Trophoblast cell (in vitro differentiated cells and primary cell): Measurements from ENCODE around the gene ICE2.

ENCODE experiments used
- DNase-seq, 2 donors: peaks; one replicate each; pipeline ENCODE4 v3.0.0-alpha.2; 2016
- H2AFZ ChIP-seq: 2 replicates; pipeline ENCODE4 v1.6.1; 2013; ENCODE audit warnings: low read length, moderate library complexity, mild to moderate bottlenecking; ENCODE audit not compliant: insufficient read depth, poor library complexity
- H2AK5ac ChIP-seq: 2 replicates; pipeline ENCODE4 v1.6.1; 2013; ENCODE audit warnings: mild to moderate bottlenecking, low read length
- H2BK120ac ChIP-seq: 2 replicates; pipeline ENCODE4 v1.6.1; 2013; ENCODE audit warnings: low read length, mild to moderate bottlenecking, moderate library complexity; ENCODE audit not compliant: insufficient read depth, poor library complexity
- H2BK12ac ChIP-seq: 2 replicates; pipeline ENCODE4 v1.6.1; 2013; ENCODE audit warnings: mild to moderate bottlenecking, low read length, moderate library complexity
- H2BK5ac ChIP-seq: 2 replicates; pipeline ENCODE4 v1.6.1; 2013; ENCODE audit warnings: low read length, low read depth, moderate library complexity, mild to moderate bottlenecking; ENCODE audit not compliant: poor library complexity
- H3K14ac ChIP-seq: 2 replicates; pipeline ENCODE4 v1.6.1; 2013; ENCODE audit warnings: mild to moderate bottlenecking, low read length
- H3K18ac ChIP-seq: 2 replicates; pipeline ENCODE4 v1.6.1; 2013; ENCODE audit warnings: mild to moderate bottlenecking, low read length
- H3K23ac ChIP-seq: 2 replicates; pipeline ENCODE4 v1.6.1; 2013; ENCODE audit warnings: low read length
- H3K27ac ChIP-seq: 2 replicates; pipeline ENCODE4 v1.5.1; 2013; ENCODE audit warnings: low read depth, mild to moderate bottlenecking, inconsistent platforms, low read length, moderate library complexity
- H3K27me3 ChIP-seq: 2 replicates; pipeline ENCODE4 v1.6.1; 2013; ENCODE audit warnings: inconsistent platforms, mild to moderate bottlenecking, low read length, moderate library complexity; ENCODE audit not compliant: insufficient read depth
- H3K36me3 ChIP-seq, 2 experiments: 1 replicate in 1 of 2; 2 replicates in 1 of 2; pipeline ENCODE4 v1.6.1; 2013; ENCODE audit warnings: low read length in 2 of 2, mild to moderate bottlenecking in 2 of 2, moderate library complexity in 1 of 2; ENCODE audit not compliant: insufficient read depth in 2 of 2, control insufficient read depth in 1 of 2
- H3K4ac ChIP-seq: 2 replicates; pipeline ENCODE4 v1.6.1; 2013; ENCODE audit warnings: low read depth, mild to moderate bottlenecking, low read length, moderate library complexity
- H3K4me1 ChIP-seq, 2 experiments: 1 replicate in 1 of 2; 2 replicates in 1 of 2; pipeline ENCODE4 v1.6.1; 2013; ENCODE audit warnings: low read length in 2 of 2, mild to moderate bottlenecking in 2 of 2, moderate library complexity in 1 of 2; ENCODE audit not compliant: insufficient read depth in 2 of 2, control insufficient read depth in 1 of 2
- H3K4me2 ChIP-seq: 2 replicates; pipeline ENCODE4 v1.6.1; 2013; ENCODE audit warnings: inconsistent platforms, mild to moderate bottlenecking, low read length, moderate library complexity
- H3K4me3 ChIP-seq: 2 replicates; pipeline ENCODE4 v1.5.1; 2013; ENCODE audit warnings: mild to moderate bottlenecking, low read depth, low read length, inconsistent platforms
- H3K79me1 ChIP-seq: one replicate; pipeline ENCODE4 v1.6.1; 2013; ENCODE audit warnings: low read length
- H3K79me2 ChIP-seq: 2 replicates; pipeline ENCODE4 v1.6.1; 2013; ENCODE audit warnings: low read length, mild to moderate bottlenecking; ENCODE audit not compliant: control insufficient read depth, insufficient read depth, poor library complexity
- H3K9ac ChIP-seq: 2 replicates; pipeline ENCODE4 v1.6.1; 2013; ENCODE audit warnings: mild to moderate bottlenecking, low read length
- H3K9me3 ChIP-seq: 2 replicates; pipeline ENCODE4 v1.6.1; 2013; ENCODE audit warnings: low read depth, mild to moderate bottlenecking, control low read depth, inconsistent platforms, low read length; ENCODE audit not compliant: insufficient read depth
- H4K12ac ChIP-seq: 2 replicates; pipeline ENCODE4 v1.6.1; 2013; ENCODE audit warnings: low read depth, mild to moderate bottlenecking, low read length, moderate library complexity
- H4K8ac ChIP-seq: 2 replicates; pipeline ENCODE4 v1.6.1; 2013; ENCODE audit warnings: low read depth, mild to moderate bottlenecking, low read length, moderate library complexity
- H4K91ac ChIP-seq: one replicate; pipeline ENCODE4 v1.6.1; 2013; ENCODE audit warnings: low read depth, mild to moderate bottlenecking, low read length, moderate library complexity
- WGBS: extraction: QIAGEN DNeasy Blood & Tissue Kit; methylation state at CpG from one replicate; pipeline ENCODE4 v1.1.7; 2013; ENCODE audit warnings: missing lambda C conversion rate; ENCODE audit not compliant: insufficient read length, insufficient coverage; ENCODE audit errors: extremely low coverage; 5-methylcytosine and 5-hydroxymethylcytosine counted together

The ICE2 gene

DNA sequence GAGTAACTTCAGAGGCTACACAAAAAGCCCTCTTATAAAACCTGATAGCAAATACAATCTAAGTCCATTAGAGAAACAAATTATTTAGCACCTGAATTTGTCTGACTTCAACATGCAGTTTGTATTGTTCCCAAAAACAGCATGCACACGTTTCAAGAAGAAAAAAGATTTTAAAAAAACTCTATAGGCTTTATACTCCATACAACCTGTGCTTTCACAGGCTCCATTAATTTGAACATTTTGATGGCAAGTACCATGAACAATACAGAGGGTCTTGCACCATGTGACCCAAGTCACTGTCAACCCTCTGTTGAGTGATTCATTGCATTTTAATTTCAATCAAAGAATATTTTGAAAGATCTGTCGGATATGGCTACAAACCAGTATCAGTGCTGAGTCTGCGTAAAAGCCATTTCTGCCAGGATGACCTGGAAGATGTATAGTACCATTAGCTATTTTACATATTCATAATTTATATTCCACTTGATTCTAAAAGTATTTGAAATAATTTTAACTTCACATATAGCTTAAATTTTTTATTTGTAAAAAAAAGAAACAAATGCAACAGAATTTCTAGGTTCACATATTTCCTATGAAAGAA is 94.3 kb downstream of the ICE2 start:
- H4K91ac ChIP-seq = no peak overlapping the region
- no peak overlapping the region for H3K23ac ChIP-seq
- H4K8ac ChIP-seq = no peak overlapping the region
- peaks cover 12 to 20% of the 10 kb centered on the region in 2 experiments for H3K4me1 ChIP-seq
- no CpG with 5 or more reads among the region's 3 CpGs for WGBS
- H3K79me1 ChIP-seq = peaks cover 5% of the 10 kb centered on the region
- no peak overlapping the region for H2BK5ac ChIP-seq
- no peak overlapping the region for H2BK12ac ChIP-seq
- H3K27ac ChIP-seq = no peak overlapping the region
- H3K27me3 ChIP-seq = no peaks in the 10 kb centered on the region
- no peak overlapping the region for H3K4me2 ChIP-seq
- no peak overlapping the region for H4K12ac ChIP-seq
- no peak overlapping the region for H2AFZ ChIP-seq
- H3K79me2 ChIP-seq = peaks cover 16% of the 10 kb centered on the region
- no peaks in the 10 kb centered on the region for H3K9me3 ChIP-seq
- DNase-seq = no peak
- H2AK5ac ChIP-seq = no peak overlapping the region
- H3K9ac ChIP-seq = no peak overlapping the region
- no peak overlapping the region for H3K14ac ChIP-seq
- H3K36me3 ChIP-seq = peaks cover 15 to 40% of the 10 kb centered on the region in 2 experiments
- no peak overlapping the region for H3K18ac ChIP-seq
- no peak overlapping the region for H3K4me3 ChIP-seq
- no peak overlapping the region for H3K4ac ChIP-seq
- no peak overlapping the region for H2BK120ac ChIP-seq

DNA sequence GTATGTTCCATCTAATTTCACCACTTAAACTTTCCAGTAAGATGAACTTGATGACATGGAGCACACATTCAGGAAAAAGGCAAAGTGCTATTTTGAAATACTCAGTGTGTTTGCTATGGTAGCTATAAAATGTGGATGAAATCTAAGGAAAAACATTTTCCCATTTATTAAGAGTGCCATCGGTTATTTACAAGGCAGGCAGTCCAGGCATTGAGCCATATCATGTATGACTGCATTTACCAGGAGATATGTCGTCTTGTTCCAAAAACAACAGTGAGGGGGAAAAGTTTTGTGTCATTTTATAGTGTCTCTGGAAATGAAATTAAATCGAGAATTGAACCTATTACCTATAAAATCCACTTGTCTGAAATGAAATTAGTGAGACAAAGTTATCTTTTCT is 94.9 kb downstream of the ICE2 start:
- Histone ChIP-seq H3K79me1 (peaks cover 5% of the 10 kb centered on the region), H2BK5ac (no peak overlapping the region)

DNA sequence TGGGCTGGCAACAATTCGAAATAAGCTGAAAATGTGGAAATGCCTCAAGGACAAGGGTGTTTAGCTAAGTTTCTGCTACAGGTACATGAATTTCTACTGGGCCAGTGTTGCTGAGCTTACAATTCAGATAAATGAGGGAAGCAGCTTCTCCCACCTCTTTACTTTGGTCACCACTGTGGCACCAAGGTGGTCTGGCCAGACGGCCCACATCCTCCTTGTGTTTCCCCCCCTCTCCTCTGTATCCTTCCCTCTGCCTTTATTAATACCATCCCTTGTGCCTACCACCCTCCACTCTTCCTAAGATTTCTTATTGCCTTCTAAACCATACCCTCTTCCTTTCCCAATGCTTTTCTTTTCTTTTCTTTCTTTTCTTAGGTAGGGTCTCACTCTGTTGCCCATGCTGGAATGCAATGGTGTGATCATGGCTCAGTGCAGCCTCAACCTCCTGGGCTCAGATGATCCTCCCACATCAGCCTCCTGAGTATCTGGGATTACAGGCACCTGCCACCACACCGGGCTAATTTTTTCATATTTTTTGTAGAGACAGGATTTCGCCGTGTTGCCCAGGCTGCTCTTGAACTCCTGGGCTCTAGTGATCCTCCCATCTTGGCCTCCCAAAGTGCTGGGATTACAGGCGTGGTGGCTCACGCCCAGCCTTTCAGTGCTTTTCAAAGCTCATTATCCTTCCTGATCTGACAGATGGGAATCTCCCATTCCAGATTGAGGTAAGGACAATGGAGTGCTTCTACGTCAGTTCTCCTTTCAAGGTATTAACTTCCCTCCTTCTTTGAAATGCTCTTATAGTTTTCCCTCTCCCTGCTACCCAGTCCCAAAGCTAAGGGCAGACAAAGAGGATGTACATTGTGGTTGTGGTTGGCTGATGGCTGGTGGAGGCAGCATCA is 95.9 kb downstream of the ICE2 start:
- H3K36me3 ChIP-seq = peaks cover 18 to 39% of the 10 kb centered on the region in 2 experiments
- H3K27me3 ChIP-seq = no peaks in the 10 kb centered on the region
- H3K18ac ChIP-seq = no peak overlapping the region
- H3K9ac ChIP-seq = no peak overlapping the region
- H3K27ac ChIP-seq = no peak overlapping the region
- WGBS = no CpG with 5 or more reads among the region's 8 CpGs
- H3K4me1 ChIP-seq = peaks cover 12 to 17% of the 10 kb centered on the region in 2 experiments
- no peak overlapping the region for H2BK5ac ChIP-seq
- peaks cover 5% of the 10 kb centered on the region for H3K79me1 ChIP-seq
- no peak overlapping the region for H4K91ac ChIP-seq
- H4K8ac ChIP-seq = no peak overlapping the region
- DNase-seq = no peak
- H3K4ac ChIP-seq = peak overlapping the region; percentile 35
- no peak overlapping the region for H2BK12ac ChIP-seq
- H3K79me2 ChIP-seq = peaks cover 6% of the 10 kb centered on the region
- no peak overlapping the region for H3K14ac ChIP-seq
- H3K9me3 ChIP-seq = no peaks in the 10 kb centered on the region
- H4K12ac ChIP-seq = no peak overlapping the region
- H2AK5ac ChIP-seq = no peak overlapping the region
- no peak overlapping the region for H2AFZ ChIP-seq
- H3K4me3 ChIP-seq = no peak overlapping the region
- no peak overlapping the region for H3K23ac ChIP-seq
- H2BK120ac ChIP-seq = no peak overlapping the region
- no peak overlapping the region for H3K4me2 ChIP-seq

More for the DNA sequence above, 94.9 kb downstream of the ICE2 start:
- no peak overlapping the region for H3K27ac ChIP-seq
- H2AFZ ChIP-seq = no peak overlapping the region
- H3K4me3 ChIP-seq = no peak overlapping the region
- peaks cover 12 to 19% of the 10 kb centered on the region in 2 experiments for H3K4me1 ChIP-seq
- no peak overlapping the region for H3K9ac ChIP-seq
- no peak overlapping the region for H2AK5ac ChIP-seq
- peaks cover 15 to 36% of the 10 kb centered on the region in 2 experiments for H3K36me3 ChIP-seq
- no peak overlapping the region for H2BK120ac ChIP-seq
- H3K79me2 ChIP-seq = peaks cover 12% of the 10 kb centered on the region
- no peak overlapping the region for H4K8ac ChIP-seq
- no peak overlapping the region for H3K23ac ChIP-seq
- H3K18ac ChIP-seq = no peak overlapping the region
- WGBS = no CpG with 5 or more reads among the region's 3 CpGs
- H4K91ac ChIP-seq = no peak overlapping the region
- no peak overlapping the region for H3K4me2 ChIP-seq
- H3K27me3 ChIP-seq = no peaks in the 10 kb centered on the region
- no peak overlapping the region for H4K12ac ChIP-seq
- H3K9me3 ChIP-seq = no peaks in the 10 kb centered on the region
- DNase-seq = no peak
- H2BK12ac ChIP-seq = no peak overlapping the region
- no peak overlapping the region for H3K14ac ChIP-seq
- H3K4ac ChIP-seq = no peak overlapping the region

DNA sequence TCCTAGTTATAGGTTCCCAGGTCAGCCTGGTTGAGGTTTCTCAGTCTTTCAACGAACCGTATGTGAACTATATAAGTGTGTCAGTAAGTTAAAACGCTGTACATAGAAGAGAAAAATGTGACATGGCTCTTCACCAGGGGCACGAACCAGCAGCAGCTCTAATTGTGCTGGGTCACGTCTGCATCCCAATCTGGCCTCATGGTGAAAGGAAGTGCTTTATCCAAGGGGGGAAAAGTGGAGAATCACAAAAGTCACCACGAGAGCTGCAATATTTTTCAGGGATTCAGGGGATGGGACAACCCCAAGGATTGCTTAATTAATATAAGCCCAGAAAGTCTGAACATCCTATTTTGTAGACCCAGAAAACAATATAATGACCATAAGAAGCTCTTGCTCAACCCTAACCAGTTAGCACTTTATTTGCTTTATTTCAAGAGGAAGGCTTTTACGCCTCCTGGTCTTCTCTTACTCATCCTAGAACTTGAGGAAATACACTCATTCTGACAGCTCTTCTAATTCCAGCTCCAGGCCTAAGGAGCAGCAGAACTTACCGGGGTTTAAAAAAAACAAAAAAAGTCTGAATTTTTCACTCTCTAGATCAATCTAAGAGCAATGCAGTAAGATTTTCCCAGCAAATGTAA is 97.7 kb downstream of the ICE2 start:
- peaks cover 27 to 48% of the 10 kb centered on the region in 2 experiments for H3K36me3 ChIP-seq
- WGBS = no CpG with 5 or more reads among the region's 8 CpGs
- no peak overlapping the region for H2BK5ac ChIP-seq
- no peak for DNase-seq
- H3K4me3 ChIP-seq = no peak overlapping the region
- H3K4me2 ChIP-seq = no peak overlapping the region
- peaks cover 12 to 20% of the 10 kb centered on the region in 2 experiments for H3K4me1 ChIP-seq
- no peak overlapping the region for H2BK12ac ChIP-seq
- H3K14ac ChIP-seq = no peak overlapping the region
- no peak overlapping the region for H4K8ac ChIP-seq
- H4K12ac ChIP-seq = no peak overlapping the region
- H3K9ac ChIP-seq = no peak overlapping the region
- H2AK5ac ChIP-seq = no peak overlapping the region
- H3K79me2 ChIP-seq = peaks cover 3% of the 10 kb centered on the region
- peaks cover 5% of the 10 kb centered on the region for H3K79me1 ChIP-seq
- H3K27me3 ChIP-seq = no peaks in the 10 kb centered on the region
- H3K18ac ChIP-seq = no peak overlapping the region
- no peak overlapping the region for H4K91ac ChIP-seq
- H2AFZ ChIP-seq = no peak overlapping the region
- no peak overlapping the region for H3K23ac ChIP-seq
- H3K9me3 ChIP-seq = no peaks in the 10 kb centered on the region
- H3K4ac ChIP-seq = no peak overlapping the region
- H3K27ac ChIP-seq = peak overlapping the region; percentile 6
- H2BK120ac ChIP-seq = no peak overlapping the region
